Endothelial cell of umbilical vein (primary cell): ENCODE results near the gene RPS2. TPM values are rescaled to one million over a fixed set of nuclear protein-coding genes. Genes with fewer than 3 reads are reported as not detected.
A peak's percentile ranks its signal among the peaks of the same experiment; 100 is the strongest.

Source experiments
- BruUV-seq: library from RNA; stranded (reverse); fragments of 400-500 nt; replicated peaks from 2 replicates; lab custom pipeline; 2021; lab: Mats Ljungman, UMichigan
- CTCF ChIA-PET: fragments of 300-600, 350-600 bp; sonication (Branson Sonifier 250); formaldehyde crosslinking; loops from one replicate; lab custom pipeline; 2021; ENCODE audit warnings: antibody characterized with exemption, inconsistent platforms; lab: Charles Lee
- POLR2A ChIA-PET: fragments of 300-600, 350-600 bp; sonication (Branson Sonifier 250); formaldehyde crosslinking; loops from one replicate; lab custom pipeline; 2021; ENCODE audit warnings: antibody characterized with exemption, inconsistent platforms; lab: Charles Lee
- DNase-seq: peaks from one replicate; pipeline ENCODE4 v3.0.0-alpha.2; 2011; ENCODE audit warnings: low read depth, low spot score
- FAIRE-seq: peaks from 2 replicates; lab custom pipeline; 2011; peaks lifted over from hg19 to GRCh38; lab: Jason Lieb, UNC
- H2AFZ ChIP-seq: 2 replicates; pipeline ENCODE4 v1.6.0; 2012; ENCODE audit warnings: low read depth, low read length, control low read depth, inconsistent platforms
- H3K27ac ChIP-seq: 2 replicates; pipeline ENCODE4 v1.5.1; 2011; ENCODE audit warnings: low read depth, mild to moderate bottlenecking, control low read depth, low read length, moderate library complexity; ENCODE audit not compliant: insufficient read depth
- H3K27me3 ChIP-seq, 2 experiments: 2 replicates each; pipeline versions ENCODE4 v1.6.0 to v1.6.1; 2011; ENCODE audit warnings: low read length in 2 of 2, mixed read lengths in 1 of 2; ENCODE audit not compliant: control insufficient read depth in 2 of 2, insufficient read depth in 2 of 2
- H3K36me3 ChIP-seq, 2 experiments: 2 replicates in 1 of 2; 3 replicates in 1 of 2; pipeline ENCODE4 v1.5.1; 2011; ENCODE audit warnings: low read length in 2 of 2, mild to moderate bottlenecking in 1 of 2, moderate library complexity in 1 of 2; ENCODE audit not compliant: control insufficient read depth in 2 of 2, insufficient read depth in 2 of 2; ENCODE audit errors: extremely low read depth in 1 of 2
- H3K4me1 ChIP-seq: 3 replicates; pipeline ENCODE4 v1.5.1; 2011; ENCODE audit warnings: mild to moderate bottlenecking, low read length; ENCODE audit not compliant: control insufficient read depth, insufficient read depth; ENCODE audit errors: extremely low read depth
- H3K4me2 ChIP-seq: 2 replicates; pipeline ENCODE4 v1.6.1; 2011; ENCODE audit warnings: low read length, control low read depth, mixed read lengths; ENCODE audit not compliant: insufficient read depth
- H3K4me3 ChIP-seq, 3 experiments: fragments of 200-600 bp in 1 of 3; sonication (generic), shearing (Covaris generic) in 1 of 3; replicated peaks in 1 of 3; 2 replicates each; pipeline ENCODE4 v1.5.1; 2011 to 2016; ENCODE audit warnings: control low read depth in 3 of 3, low read length in 3 of 3, mild to moderate bottlenecking in 2 of 3, inconsistent platforms in 1 of 3, low read depth in 1 of 3, moderate library complexity in 1 of 3; ENCODE audit not compliant: insufficient read depth in 1 of 3
- H3K79me2 ChIP-seq: 2 replicates; pipeline ENCODE4 v1.6.0; 2012; ENCODE audit warnings: low read length, inconsistent platforms; ENCODE audit not compliant: control insufficient read depth, insufficient read depth
- H3K9ac ChIP-seq: replicated peaks from 2 replicates; pipeline ENCODE3; 2011; ENCODE audit warnings: low read length, control low read depth; ENCODE audit not compliant: insufficient read depth; ENCODE audit errors: extremely low read depth
- H3K9me1 ChIP-seq: replicated peaks from 3 replicates; pipeline ENCODE4 v1.6.0; 2011; ENCODE audit warnings: mild to moderate bottlenecking, low read length; ENCODE audit not compliant: control insufficient read depth, insufficient read depth; ENCODE audit errors: extremely low read depth
- H3K9me3 ChIP-seq: replicated peaks from 2 replicates; pipeline ENCODE4 v1.5.1; 2012; ENCODE audit warnings: low read length, inconsistent platforms; ENCODE audit not compliant: control insufficient read depth, insufficient read depth
- H4K20me1 ChIP-seq: replicated peaks from 2 replicates; pipeline ENCODE3; 2011; ENCODE audit warnings: mild to moderate bottlenecking, low read length; ENCODE audit not compliant: control insufficient read depth, insufficient read depth; ENCODE audit errors: extremely low read depth
- EZH2 ChIP-seq: IDR thresholded peaks from 2 replicates; pipeline ENCODE4 v1.6.1; 2012; ENCODE audit warnings: borderline replicate concordance, low read depth, mild to moderate bottlenecking, moderate library complexity, low read length, inconsistent platforms; ENCODE audit not compliant: severe bottlenecking
- FOS ChIP-seq: IDR thresholded peaks from 2 replicates; pipeline ENCODE4 v1.6.1; 2011; ENCODE audit warnings: mild to moderate bottlenecking, low read length, moderate library complexity, borderline replicate concordance; ENCODE audit not compliant: insufficient read depth
- GATA2 ChIP-seq: IDR thresholded peaks from 2 replicates; pipeline ENCODE4 v1.7.0; 2011; ENCODE audit warnings: low read depth, mild to moderate bottlenecking, moderate library complexity, mixed read lengths, low read length; ENCODE audit not compliant: insufficient read length, insufficient read depth
- JUN ChIP-seq: IDR thresholded peaks from 2 replicates; pipeline ENCODE4 v1.6.1; 2011; ENCODE audit warnings: borderline replicate concordance, low read depth; ENCODE audit not compliant: insufficient read length, insufficient read depth
- MAX ChIP-seq: IDR thresholded peaks from 2 replicates; pipeline ENCODE4 v1.6.1; 2011; ENCODE audit not compliant: insufficient read depth, insufficient read length
- MYC ChIP-seq: IDR thresholded peaks from one replicate; pipeline ENCODE4 v1.6.1; 2011; ENCODE audit warnings: mild to moderate bottlenecking, low read depth, low read length
- POLR2A ChIP-seq: IDR thresholded peaks from 2 replicates; pipeline ENCODE4 v1.6.1; 2012; ENCODE audit warnings: low read depth, mild to moderate bottlenecking, control low read depth, low read length
- POLR2AphosphoS5 ChIP-seq: IDR thresholded peaks from 2 replicates; pipeline ENCODE4 v1.6.1; 2012; ENCODE audit warnings: low read depth, mild to moderate bottlenecking, control low read depth, low read length, moderate library complexity; ENCODE audit not compliant: insufficient read depth
- dilution Hi-C: fragments of 300-500 bp; cut with MboI; formaldehyde crosslinking; loops from one replicate; pipeline ENCODE4 v1.15.0; 2019; ENCODE audit warnings: low sequenced_read_pairs; ENCODE audit not compliant: extremely low pct_ligation_motif_present
- intact Hi-C: fragments of 100-400 bp; cut with micrococcal nuclease; formaldehyde crosslinking; loops from one replicate; pipeline ENCODE4 v1.10.0; 2022
- polyA plus RNA-seq, 4 experiments: library from polyadenylated mRNA; depleted of rRNA in 3 of 4; stranded (reverse) in 3 of 4; unstranded in 1 of 4; fragments of >200 nt; gene quantifications; 2 replicates each; pipeline versions ENCODE4 v1.2.1 to v1.2.3, GENCODE V29; 2011 to 2012; ENCODE audit warnings: missing spikeins in 1 of 4
- total RNA-seq: library from RNA; stranded (reverse); gene quantifications from 2 replicates; pipeline ENCODE4 v1.2.3, GENCODE V29; 2021

RPS2 gene
- total and polyA plus RNA-seq, 2 donors (not counting 3 experiments of a cell fraction or from before 2014, with no cell fraction given): 2,793 to 9,021 TPM

- peaks cover 15% of the 10 kb centered on the region for H3K4me1 ChIP-seq
- H3K27ac ChIP-seq: no peak within 1 kb of the TSS
- POLR2A ChIA-PET: no interaction called here
- no peak within 1 kb of the TSS for H3K4me3 ChIP-seq
- H3K9ac ChIP-seq: no peak within 1 kb of the TSS
- H3K36me3 ChIP-seq: peaks cover 0 to 7% of the 10 kb centered on the region in 2 experiments
- dilution Hi-C loops (no loop called here), intact Hi-C loops (no loop called here)
- CTCF ChIA-PET: no interaction called here
- peaks cover 23 to 24% of the 10 kb centered on the region in 2 experiments for H3K27me3 ChIP-seq
- no peak within 1 kb of the TSS for H3K4me2 ChIP-seq
- no peaks in the 10 kb centered on the region for H4K20me1 ChIP-seq
- no peak for DNase-seq
- H3K79me2 ChIP-seq: peaks cover 5% of the 10 kb centered on the region
- FAIRE-seq: no peak
- no peaks in the 10 kb centered on the region for H3K9me3 ChIP-seq
- H3K9me1 ChIP-seq: no peaks in the 10 kb centered on the region
- TF ChIP-seq JUN (no peak), GATA2 (no peak), MYC (no peak), MAX (no peak), POLR2A (no peak), EZH2 (peak; percentile 78), FOS (no peak), POLR2AphosphoS5 (no peak)
- no TSS peak for BruUV-seq
- H2AFZ ChIP-seq: no peak within 1 kb of the TSS
These were observed 24.8 kb upstream of the RPS2 start, which contains the start of gene SYNGR3 for GRCh38 chr16:1989209-1990100. Gene SYNGR3 (plus strand): TSS chr16:1989970. CDS start chr16:1990103, 133 bp downstream.
